ENCODE data around the gene CDK14.
"Not testable (repeated sequence)": the region's sequence is repeated elsewhere in the genome, so short reads cannot be mapped to it uniquely, and the experiment has no call there.

CDK14 gene

DNA sequence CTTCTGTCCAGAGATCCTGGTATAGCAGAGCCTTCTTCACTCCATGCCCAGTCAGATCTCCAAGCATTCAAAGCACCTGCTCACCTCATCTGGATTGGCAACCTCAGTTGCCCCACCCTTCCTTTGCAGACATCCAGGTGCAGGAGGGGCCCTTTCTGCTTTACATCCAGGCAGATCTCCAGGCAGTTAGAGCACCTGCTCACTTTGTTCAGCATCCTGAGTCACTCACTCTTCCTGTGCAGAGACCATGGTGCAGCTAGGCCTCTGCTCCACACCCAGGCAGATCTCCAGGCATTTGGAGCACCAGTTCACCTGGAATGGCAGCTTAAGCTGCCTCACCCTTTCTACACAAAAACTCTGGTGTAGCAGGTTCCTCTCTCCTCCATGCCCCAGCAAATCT lies 153.1 kb downstream of the CDK14 start:
- no peak for DNase-seq (ENCODE audit: extremely low read depth in 1 of 2, low read depth in 1 of 2)

DNA sequence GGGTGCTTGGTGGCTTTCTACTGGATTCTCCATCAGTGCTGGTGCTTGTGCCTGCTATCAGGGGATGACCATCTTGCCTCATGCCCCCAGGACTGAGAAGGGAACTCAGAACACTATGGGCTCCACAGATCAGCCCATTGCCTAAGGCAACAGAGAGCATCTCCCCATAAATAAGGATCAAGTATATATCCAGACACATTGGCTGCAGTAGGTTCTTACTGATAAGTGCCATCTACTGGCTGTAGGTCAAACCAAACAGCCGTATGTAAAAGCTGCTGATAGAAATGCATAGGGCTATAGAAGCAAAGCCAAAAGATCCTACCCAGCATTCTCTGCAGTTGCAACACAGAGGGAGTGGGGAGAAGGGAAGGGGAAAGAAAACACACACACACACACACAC lies 153.7 kb downstream of the CDK14 start:
- DNase-seq (ENCODE audit: extremely low read depth in 1 of 2, low read depth in 1 of 2): no peak

DNA sequence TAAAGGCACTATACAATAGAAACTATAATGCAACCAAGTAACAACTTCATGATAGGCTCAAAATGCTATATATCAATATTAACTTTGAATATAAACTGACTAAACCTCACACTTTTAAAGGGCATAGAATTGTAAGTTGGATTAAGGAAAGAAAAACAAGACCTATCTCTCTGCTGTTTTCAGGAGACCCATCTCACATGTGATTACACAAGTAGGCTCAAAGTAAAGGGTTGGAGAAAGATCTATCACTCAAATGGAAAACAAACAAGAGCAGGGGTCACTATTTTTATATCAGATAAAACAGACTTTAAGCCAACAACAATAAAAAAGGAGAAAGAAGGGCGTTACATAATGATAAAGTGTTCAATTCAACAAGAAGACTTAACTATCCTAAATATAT lies 155.5 kb downstream of the CDK14 start:
- DNase-seq (ENCODE audit: extremely low read depth in 1 of 2, low read depth in 1 of 2): no peak

DNA sequence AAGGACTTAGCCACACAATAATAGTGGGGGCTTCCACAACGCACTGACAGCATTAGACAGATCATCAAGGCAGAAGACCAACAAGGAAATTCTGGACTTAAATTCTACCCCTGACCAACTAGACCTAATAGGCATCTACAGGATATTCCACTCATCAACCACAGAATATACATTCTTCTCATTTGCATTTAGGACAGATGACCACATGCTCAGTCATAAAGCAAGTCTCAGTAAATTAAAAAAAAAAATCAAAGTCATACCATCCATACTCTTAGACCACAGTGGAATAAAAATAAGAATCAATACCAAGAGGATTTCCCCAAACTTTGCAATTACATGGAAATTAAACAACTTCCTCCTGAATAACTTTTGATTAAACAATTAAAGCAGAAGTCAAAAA lies 155.9 kb downstream of the CDK14 start:
- DNase-seq (ENCODE audit: extremely low read depth in 1 of 2, low read depth in 1 of 2): no peak

DNA sequence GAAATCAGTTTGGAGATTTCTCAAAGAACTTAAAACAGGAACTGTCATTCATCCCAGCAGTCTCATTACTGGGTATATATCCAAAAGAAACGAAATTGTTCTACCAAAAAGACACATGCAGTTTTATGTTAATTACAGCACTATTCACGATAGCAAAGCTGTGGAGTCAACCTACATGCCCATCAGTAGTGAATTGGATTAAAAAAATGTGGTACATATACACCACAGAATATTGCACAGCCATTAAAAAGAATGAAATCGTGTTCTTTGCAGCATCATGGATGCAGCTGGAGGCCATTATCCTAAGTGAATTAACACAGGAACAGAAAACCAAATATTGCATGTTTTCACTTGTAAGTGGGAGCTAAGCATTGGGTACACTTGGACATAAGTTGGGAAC lies 158.9 kb downstream of the CDK14 start:
- DNase-seq (ENCODE audit: extremely low read depth in 1 of 2, low read depth in 1 of 2): no peak

DNA sequence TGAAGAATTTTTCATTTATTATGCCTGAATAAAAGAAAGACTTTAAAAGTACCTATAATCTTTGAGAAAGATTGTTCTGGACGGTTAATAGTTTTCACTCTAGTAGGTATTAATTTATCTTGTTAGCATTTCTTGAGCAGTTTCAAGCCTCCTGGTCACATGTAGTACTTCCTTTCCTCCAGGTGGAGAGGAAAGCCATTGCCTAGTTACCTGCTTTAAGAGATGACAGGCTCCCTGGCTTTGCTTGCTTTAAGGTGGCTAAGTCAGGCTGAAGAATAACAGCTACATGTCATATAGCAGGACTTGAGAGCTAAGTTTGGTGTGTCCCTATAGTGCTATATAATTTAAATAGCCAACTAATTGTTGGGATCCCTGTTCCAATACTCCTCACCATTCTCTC lies 160.2 kb downstream of the CDK14 start:
- DNase-seq (ENCODE audit: extremely low read depth in 1 of 2, low read depth in 1 of 2): no peak

DNA sequence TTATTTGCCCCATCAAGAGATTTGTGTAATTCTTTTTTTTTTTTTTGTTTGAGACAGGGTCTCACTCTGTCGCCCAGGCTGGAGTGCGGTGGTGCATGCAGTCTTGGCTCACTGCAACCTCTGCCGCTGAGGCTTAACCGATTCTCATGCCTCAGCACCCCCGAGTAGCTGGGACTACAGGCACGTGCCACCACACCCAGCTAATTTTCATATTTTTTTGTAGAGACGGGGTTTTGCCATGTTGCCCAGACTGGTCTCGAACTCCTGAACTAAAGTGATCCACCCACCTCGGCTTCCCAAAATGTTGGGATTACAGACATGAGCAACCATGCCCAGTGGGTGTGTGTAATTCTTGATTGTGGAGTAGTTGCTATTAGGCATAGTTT lies 161.4 kb downstream of the CDK14 start:
- not testable (repeated sequence) for DNase-seq (ENCODE audit: extremely low read depth in 1 of 2, low read depth in 1 of 2)

DNA sequence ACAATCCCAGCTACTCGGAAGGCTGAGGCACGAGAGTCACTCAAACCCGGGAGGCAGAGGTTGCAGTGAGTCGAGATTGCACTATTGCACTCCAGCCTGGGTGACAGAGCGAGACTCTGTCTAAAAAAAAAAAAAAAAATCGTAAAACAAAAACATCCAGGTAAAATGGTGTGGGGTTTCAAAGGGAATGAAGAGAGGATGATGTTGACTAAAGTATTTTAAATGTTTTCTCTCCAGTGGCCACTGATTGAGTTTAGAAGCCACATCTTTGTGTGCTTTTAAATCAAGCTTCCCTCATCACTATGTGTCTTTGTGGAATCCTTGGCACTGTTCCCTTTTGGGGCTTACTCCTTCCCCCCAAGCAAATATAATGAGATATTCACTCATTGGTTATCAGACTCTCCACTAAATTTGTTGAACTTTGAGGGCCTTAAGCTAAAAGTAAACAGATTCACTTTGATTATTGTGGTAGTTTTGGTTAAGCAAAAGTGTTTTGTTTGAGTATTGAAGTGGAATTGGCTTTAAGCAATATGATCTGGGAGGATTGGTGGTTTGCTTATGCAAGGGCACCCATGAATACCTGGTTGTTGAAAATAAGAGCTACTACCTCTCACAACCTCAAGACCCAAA lies 162.9 kb downstream of the CDK14 start:
- no peak for DNase-seq (ENCODE audit: extremely low read depth in 1 of 2, low read depth in 1 of 2)

DNA sequence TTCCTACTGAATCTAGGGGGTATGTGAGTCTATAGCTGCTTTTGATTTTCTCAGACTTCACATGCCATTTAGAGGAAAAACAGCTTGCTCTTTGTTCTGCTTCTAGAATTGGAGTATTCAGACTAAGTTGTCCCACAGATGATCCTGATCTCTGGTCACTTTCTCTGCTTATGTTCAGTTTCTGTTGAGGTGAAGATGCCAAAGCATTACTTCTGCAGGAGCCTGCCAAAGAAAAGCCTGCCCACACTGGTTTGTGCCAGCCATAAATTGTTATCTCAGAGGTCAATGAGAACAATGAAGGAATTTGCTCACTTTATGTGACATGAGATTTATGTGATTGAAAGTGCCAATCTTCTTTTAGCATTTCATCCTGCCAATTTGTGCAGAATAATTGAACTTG lies 163.6 kb downstream of the CDK14 start:
- no peak for DNase-seq (ENCODE audit: extremely low read depth in 1 of 2, low read depth in 1 of 2)

DNA sequence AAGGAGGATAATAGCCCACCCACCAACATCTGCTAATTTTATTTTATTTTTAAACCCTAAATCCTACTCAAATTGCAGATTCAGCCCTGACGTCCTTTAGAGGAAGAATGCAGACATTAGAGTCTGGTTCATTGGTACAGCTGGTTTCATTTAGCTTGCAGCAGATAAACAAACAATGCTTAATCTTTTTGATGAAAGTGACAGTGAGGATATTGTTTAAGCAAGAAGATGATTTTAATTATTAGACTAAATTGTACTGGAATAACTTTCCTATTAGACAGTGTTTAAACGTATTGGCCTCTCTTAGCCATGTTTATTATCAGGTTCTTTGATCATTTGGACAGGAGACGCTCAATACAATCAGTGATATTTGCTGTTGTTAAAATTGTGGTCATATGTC lies 164.8 kb downstream of the CDK14 start:
- DNase-seq (ENCODE audit: extremely low read depth in 1 of 2, low read depth in 1 of 2): no peak

DNA sequence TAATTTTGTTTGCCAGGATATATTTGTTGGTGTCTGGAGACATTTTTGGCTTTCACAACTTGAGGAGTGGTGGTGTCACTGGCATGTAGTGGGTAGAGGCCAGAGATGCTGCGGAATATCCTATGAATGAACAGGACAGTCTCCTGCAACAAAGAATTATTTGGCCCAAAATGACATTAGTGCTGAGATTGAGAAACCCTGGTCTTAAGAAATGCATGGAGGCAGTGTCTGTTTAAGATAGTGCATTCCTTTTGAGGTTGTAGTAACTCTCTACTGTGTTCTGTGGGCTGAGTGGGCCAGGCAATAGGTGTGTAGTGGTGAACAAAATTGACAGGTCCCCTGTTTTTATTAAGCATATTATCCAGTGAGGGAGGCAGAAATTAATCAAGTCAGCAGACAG lies 165.5 kb downstream of the CDK14 start:
- DNase-seq (ENCODE audit: extremely low read depth in 1 of 2, low read depth in 1 of 2): no peak

DNA sequence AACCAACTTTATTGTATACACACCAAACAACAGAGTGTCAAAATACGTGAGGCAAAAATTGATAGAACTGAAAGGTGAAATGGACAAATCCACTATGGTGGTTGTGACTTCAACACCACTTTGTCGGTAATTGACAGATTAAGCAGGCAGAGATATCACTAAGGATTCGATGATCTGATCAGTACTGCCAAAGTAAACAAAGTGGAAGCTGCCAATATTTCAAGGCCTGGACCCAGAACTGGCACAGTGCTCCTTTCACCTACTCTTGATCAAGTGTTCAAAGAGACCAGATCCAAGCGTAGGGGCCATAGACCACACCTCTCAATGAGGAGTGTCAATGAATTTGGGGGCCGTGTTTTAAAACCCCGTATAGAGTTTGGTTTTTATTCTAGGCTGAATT lies 167.0 kb downstream of the CDK14 start:
- no peak for DNase-seq (ENCODE audit: extremely low read depth in 1 of 2, low read depth in 1 of 2)

DNA sequence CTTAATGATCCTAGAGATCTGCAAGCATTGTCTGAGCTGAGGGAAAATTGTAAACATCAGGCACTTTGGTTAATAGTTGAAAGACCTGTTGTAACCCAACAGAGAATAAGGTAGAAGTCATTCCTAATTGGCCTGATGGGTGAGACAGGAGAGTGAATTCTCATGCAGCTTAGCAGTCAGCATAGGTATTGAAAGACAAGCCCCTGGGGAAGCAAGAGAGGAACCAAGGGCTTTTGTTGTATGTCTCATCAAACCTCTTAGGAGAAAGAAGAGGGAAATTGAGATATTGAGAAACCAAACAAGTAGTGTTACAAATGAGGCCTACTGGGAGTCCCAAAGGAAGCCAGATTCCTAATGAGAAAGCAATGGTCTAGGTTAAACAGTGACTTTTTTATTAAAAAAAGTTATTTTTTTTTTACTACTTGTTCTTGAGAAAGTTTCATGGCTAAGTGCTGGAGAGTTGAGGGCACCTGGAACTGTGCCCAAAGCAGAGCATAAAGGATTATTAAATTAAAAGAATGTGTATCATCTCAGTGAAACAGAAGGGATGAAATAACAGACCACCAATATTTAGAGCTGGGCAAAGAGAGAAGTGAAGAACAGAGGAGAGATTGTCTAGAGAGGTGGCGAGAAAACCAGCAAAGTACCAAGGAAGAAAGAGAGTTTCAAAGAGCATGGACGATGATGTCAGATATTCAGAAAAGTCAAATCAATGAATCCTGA lies 168.9 kb downstream of the CDK14 start:
- DNase-seq (ENCODE audit: extremely low read depth in 1 of 2, low read depth in 1 of 2): no peak

DNA sequence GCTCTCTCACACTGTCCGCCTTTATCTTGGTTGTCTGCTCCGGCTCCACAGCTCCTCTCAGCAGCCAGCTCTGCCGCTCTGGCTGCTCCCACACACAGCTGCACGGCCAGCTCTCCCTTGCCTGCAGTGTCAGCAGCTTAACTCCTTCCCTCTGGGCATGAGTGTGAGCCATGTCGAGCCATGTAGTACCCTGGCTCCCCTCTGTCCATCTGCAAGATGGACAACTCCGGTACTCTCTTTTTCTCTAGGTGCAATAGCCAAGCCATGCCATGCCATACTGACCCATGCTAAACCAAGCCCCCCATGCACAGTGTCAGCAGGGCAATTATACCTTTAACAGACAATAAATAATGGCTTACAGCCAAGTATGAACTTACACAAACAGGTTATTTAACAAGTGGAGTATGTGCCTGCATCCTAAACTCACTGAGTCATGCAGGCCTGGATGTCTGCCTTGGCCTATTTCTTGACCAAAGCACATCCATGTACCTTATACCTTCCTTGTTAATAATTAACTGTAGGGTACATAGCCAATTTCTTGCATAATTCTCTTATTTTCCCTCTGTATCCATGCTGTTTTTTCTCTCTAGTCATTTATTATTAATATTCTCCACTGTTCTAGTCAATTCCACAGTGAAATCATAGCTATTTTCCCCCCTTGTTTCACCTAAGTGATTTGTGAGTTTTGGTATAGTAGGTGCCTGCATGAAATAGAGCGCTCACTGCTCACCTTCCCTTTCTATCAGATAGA lies 170.9 kb downstream of the CDK14 start:
- no peak for DNase-seq (ENCODE audit: extremely low read depth in 1 of 2, low read depth in 1 of 2)

DNA sequence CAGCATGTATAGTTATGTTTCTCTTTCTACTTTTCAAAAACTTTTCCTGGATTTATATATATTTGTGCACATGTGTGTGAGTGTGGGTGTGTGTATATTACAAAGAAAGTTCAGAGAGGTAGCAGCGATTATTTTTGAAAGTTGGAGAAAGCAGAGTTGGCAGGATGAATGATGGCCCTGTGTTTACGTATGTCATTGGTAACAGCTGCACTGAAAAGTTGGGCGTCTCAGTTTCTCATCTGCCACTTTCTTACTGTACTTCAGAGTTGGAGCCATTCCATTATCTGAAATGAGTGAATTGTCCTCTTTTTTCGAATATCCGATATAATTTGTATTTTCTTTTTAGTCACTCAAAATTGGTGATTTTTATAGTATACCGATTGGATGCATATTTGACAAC lies 172.2 kb downstream of the CDK14 start:
- DNase-seq (ENCODE audit: extremely low read depth in 1 of 2, low read depth in 1 of 2): no peak

DNA sequence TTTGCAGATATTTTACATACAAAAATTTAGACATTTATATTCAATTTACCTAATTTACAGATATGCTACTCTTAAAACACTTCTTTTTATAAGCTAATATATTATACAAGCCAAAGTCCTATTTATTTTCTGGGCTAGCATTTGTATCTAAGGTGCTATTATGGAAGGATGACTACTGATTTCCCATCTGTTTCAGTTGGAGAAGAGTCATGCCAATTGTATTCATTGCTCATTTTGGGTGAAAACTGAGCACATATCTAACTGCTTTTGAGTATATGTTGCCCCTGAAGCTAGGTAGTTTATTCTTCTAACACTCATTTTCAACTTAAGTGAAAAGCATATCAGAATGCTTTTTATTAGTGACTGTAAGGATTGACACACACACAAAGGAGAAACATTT lies 172.9 kb downstream of the CDK14 start:
- DNase-seq (ENCODE audit: extremely low read depth in 1 of 2, low read depth in 1 of 2): no peak

DNA sequence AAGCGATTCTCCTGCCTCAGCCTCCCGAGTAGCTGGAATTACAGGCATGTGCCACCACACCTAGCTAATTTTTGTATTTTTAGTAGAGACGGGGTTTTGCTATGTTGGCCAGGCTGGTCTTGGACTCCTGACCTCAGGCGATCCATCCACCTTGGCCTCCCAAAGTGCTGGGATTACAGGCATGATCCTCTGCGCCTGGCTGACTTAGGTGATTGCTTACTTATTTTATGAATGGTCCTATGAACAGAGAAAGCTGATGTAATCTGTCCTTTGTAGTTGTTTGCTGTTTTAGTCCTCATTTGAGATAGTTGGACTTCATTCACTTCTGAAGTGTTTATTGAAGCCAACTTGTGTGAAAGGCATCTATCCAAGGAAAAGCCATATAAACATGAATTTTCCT lies 173.4 kb downstream of the CDK14 start:
- DNase-seq (ENCODE audit: extremely low read depth in 1 of 2, low read depth in 1 of 2): not testable (repeated sequence)

DNA sequence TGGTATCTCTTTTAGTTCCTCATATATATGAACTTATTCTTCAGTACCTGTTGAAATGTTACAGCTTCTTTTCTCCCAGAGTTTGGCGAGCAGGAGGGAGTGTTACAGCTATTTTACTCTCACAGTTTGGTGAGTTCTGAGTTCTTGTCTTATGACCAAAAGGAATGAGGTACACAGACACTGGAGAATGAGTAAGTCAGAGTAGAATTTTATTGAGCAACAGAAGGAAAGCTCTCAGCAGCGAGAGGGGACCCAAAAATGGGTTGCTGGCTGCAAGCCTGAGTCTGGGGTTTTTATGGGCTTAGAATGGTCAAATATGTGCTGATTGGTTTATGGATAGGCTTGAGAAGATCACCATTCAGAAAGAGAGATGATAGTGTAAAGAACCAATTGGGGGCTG lies 175.2 kb downstream of the CDK14 start:
- DNase-seq (ENCODE audit: extremely low read depth in 1 of 2, low read depth in 1 of 2): no peak

DNA sequence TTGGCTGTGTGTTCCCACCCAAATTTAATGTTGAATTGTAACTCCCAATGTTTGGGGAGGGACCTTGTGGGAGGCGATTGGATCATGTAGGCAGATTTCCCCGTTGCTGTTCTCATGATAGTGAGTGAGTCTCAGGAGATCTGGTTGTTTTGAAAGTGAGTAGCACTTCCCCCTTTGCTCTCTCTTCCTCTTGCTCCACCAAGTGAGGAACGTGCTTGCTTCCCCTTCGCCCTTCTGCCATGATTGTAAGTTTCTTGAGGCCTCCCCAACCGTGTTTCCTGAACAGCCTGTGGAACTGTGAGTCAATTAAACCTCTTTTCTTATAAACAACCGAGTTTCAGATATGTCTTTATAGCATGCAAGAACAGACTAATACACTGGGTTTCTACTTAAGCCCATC lies 176.3 kb downstream of the CDK14 start:
- DNase-seq (ENCODE audit: extremely low read depth in 1 of 2, low read depth in 1 of 2): no peak

DNA sequence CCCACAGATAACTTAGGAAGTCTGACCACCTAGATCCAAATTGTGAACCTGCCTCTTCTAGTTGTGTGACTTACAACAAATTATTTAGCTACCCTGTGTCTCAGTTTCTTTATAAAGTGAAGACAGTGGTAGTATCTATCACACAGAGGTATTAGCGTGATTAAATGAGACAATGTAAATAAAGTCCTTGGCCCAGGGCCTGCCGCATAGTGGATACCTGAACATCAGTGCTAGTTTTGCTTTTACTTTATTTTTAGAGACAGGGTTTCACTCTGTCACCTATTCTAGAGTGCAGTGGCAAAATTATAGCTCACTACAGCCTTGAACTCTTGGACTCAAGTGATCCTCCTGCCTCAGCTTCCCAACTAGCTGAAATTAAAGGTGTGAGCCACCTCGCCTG lies 177.1 kb downstream of the CDK14 start:
- DNase-seq (ENCODE audit: extremely low read depth in 1 of 2, low read depth in 1 of 2): no peak

DNA sequence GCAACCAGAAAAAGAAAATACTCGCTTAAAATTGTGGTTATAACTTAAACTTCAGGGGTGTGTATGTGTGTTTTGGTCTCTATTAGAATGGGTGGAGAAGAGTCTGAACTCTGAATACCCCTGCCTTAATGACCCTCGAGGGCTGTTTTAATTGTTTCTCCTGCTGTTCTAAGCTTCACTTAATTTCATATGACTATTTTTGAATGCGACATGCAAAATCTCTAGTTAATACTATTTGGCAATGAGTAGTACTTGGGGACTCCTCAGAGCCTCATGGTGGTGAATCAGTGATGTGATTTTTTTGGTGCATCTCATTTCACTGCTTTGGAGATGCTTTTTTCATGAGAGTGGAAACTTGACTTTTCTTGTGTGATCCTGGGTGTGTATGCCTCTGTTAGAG lies 178.6 kb downstream of the CDK14 start:
- DNase-seq (ENCODE audit: extremely low read depth in 1 of 2, low read depth in 1 of 2): no peak

DNA sequence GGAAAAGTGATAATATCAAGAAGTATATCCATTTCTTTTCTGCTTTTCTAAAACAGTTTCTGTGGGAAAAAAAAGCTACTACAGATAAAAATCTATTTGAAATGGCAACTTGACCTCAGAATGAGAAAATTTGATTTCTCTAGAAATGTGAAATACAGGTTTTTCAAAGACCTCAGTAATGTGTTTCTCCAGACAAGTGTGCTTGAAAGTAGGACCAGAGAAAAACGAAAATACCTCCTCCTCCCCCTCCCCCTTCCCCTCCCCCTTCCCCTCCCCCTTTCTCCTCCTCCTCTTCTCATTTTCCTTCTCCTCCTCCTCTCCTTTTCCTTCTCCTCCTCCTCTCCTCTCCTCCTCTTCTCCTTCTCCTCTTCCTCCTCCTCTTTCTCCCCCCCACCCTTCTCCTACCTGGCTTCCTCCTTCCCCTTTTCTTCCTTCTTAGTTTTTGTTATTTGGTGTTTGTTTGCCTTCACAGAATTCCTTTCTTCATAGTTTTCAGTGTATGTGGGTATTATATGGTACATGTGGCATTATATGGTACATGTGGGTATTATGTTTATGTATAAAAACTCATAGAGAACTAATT lies 179.4 kb downstream of the CDK14 start:
- DNase-seq (ENCODE audit: extremely low read depth in 1 of 2, low read depth in 1 of 2): no peak

All from activated CD8-positive, alpha-beta memory T cell treated with anti-CD3 and anti-CD28 coated beads for 1 hour (primary cell).